ENCODE results near the gene GPR6. TPM values are rescaled to one million over a fixed set of nuclear protein-coding genes. Genes with fewer than 3 reads are reported as not detected.

Gene GPR6
- total and polyA plus RNA-seq, 11 donors, result not detected

GRCh38 chr6:109984410-109984809, 6.3 kb downstream of the GPR6 start:
- Histone ChIP-seq H3K9me3 (peaks cover 0 to 4% (median 0%) of the 10 kb centered on the region in 12 donors), H3K4me1 (peaks cover 0 to 1% (median 0%) of the 10 kb centered on the region in 12 donors), H3K27me3 (peaks cover 5 to 29% (median 14%) of the 10 kb centered on the region in 9 donors), H3K4me3 (no peak overlapping the region), H3K36me3 (no peaks in the 10 kb centered on the region), H3K27ac (no peak overlapping the region)
- intact Hi-C loops (cut with DNase I), result no loop called here
- 92 to 94% (median 94%) methylated on average over 2 of the region's 2 CpGs for WGBS, 4 donors
- TF ChIP-seq CTCF (IDR thresholded peaks at IDR 0.05), result no peak
- no peak for TF ChIP-seq POLR2A (IDR thresholded peaks at IDR 0.05)
- DNase-seq (no peak), ATAC-seq (no peak)

GRCh38 chr6:109987196-109987595, 9.1 kb downstream of the GPR6 start:
- Histone ChIP-seq H3K4me1 (no peaks in the 10 kb centered on the region), H3K36me3 (no peaks in the 10 kb centered on the region), H3K27me3 (peaks cover 0 to 5% (median 0%) of the 10 kb centered on the region in 9 donors), H3K27ac (no peak overlapping the region), H3K4me3 (no peak overlapping the region), H3K9me3 (peaks cover 0 to 6% (median 0%) of the 10 kb centered on the region in 12 donors)
- ATAC-seq (no peak), DNase-seq (no peak)
- TF ChIP-seq POLR2A (IDR thresholded peaks at IDR 0.05) (no peak), CTCF (IDR thresholded peaks at IDR 0.05) (no peak)
- intact Hi-C loops (cut with DNase I), result no loop called here
- 78 to 86% (median 84%) methylated on average over 1 of the region's 1 CpG for WGBS, 4 donors

- Histone ChIP-seq H3K27me3 (no peaks in the 10 kb centered on the region), H3K36me3 (no peaks in the 10 kb centered on the region), H3K4me3 (no peak overlapping the region), H3K9me3 (peaks cover 0 to 6% (median 0%) of the 10 kb centered on the region in 12 donors), H3K27ac (no peak overlapping the region), H3K4me1 (no peaks in the 10 kb centered on the region)
- 87 to 93% (median 90%) methylated on average over 4 of the region's 4 CpGs for WGBS, 4 donors
- DNase-seq (no peak), ATAC-seq (no peak)
- intact Hi-C loops (cut with DNase I), result no loop called here
- TF ChIP-seq CTCF (IDR thresholded peaks at IDR 0.05) (no peak), POLR2A (IDR thresholded peaks at IDR 0.05) (no peak)
Measured at GRCh38 chr6:109991201-109992101, 13.3 kb downstream of the GPR6 start.

GRCh38 chr6:109998159-109998785, 20.2 kb downstream of the GPR6 start:
- 22 to 40% (median 31%) methylated on average over 3 of the region's 3 CpGs for WGBS, 4 donors
- peaks cover 0 to under 1% (median 0%) of the 10 kb centered on the region in 12 donors for H3K9me3 ChIP-seq
- no peak overlapping the region for H3K27ac ChIP-seq
- H3K4me3 ChIP-seq, result no peak overlapping the region
- no peaks in the 10 kb centered on the region for H3K36me3 ChIP-seq
- intact Hi-C loops (cut with DNase I), result no loop called here
- no peak for TF ChIP-seq POLR2A (IDR thresholded peaks at IDR 0.05)
- no peak for TF ChIP-seq CTCF (IDR thresholded peaks at IDR 0.05)
- ATAC-seq (no peak), DNase-seq (no peak)
- peaks cover 0 to 6% (median 0%) of the 10 kb centered on the region in 9 donors for H3K27me3 ChIP-seq
- H3K4me1 ChIP-seq, result no peaks in the 10 kb centered on the region
